HAP-1 (cell line): ENCODE data around the gene CAST.

Source experiments
- DNase-seq, 2 experiments: peaks; one replicate each; pipeline ENCODE4 v3.0.0-alpha.2; 2016 to 2020; ENCODE audit warnings: low spot score in 2 of 2
- H3K27me3 ChIP-seq: fragments of 250-450 bp; sonication (Bioruptor Pico); 2 replicates; pipeline ENCODE4 v1.5.1; 2020; ENCODE audit warnings: low read depth, mild to moderate bottlenecking, moderate library complexity
- H3K36me3 ChIP-seq: fragments of 250-450 bp; sonication (Bioruptor Pico); replicated peaks from 2 replicates; pipeline ENCODE4 v1.5.1; 2020; ENCODE audit warnings: mild to moderate bottlenecking
- H3K4me1 ChIP-seq: fragments of 250-450 bp; sonication (Bioruptor Pico); 2 replicates; pipeline ENCODE4 v1.5.1; 2020; ENCODE audit warnings: mild to moderate bottlenecking
- H3K4me3 ChIP-seq: fragments of 250-450 bp; sonication (Bioruptor Pico); 2 replicates; pipeline ENCODE4 v1.5.1; 2020; ENCODE audit warnings: mild to moderate bottlenecking, moderate library complexity
- H3K9me3 ChIP-seq: fragments of 250-450 bp; sonication (Bioruptor Pico); 2 replicates; pipeline ENCODE4 v1.5.1; 2020; ENCODE audit warnings: mild to moderate bottlenecking, moderate library complexity
- in situ Hi-C: fragments of 300-500 bp; cut with MboI; formaldehyde crosslinking; loops from 3 replicates; pipeline ENCODE4 v1.14.3; 2020; ENCODE audit warnings: low sequenced_read_pairs, inconsistent platforms, mixed read lengths

CAST gene

GRCh38 chr5:96716007-96716406 is 53.8 kb downstream of the CAST start:
- DNase-seq: no peak
- in situ Hi-C loops: no loop called here
- Histone ChIP-seq H3K36me3 (no peaks in the 10 kb centered on the region), H3K4me3 (no peak overlapping the region), H3K9me3 (no peaks in the 10 kb centered on the region), H3K4me1 (peaks cover 20% of the 10 kb centered on the region), H3K27me3 (no peaks in the 10 kb centered on the region)

DNA sequence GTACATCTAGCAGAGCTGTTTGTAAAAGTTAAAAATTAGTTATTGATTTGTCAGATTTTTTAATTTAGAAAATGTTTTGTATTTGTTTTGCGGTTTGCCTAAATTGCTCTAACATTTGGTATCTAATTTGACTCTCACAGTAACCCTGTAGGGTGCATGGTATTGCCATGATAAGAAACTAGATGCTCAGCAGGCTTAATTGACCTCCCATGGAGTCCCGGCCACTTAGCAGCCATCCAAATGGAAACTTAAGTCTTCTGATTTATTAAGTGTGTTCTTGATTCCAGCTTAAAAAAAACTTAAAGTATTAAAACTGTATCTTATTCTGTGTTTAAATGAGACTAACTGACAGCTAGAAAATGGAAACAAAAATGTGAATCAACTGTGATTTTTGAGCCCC is 54.5 kb downstream of the CAST start:
- Histone ChIP-seq H3K36me3 (no peaks in the 10 kb centered on the region), H3K27me3 (no peaks in the 10 kb centered on the region), H3K4me1 (peaks cover 13% of the 10 kb centered on the region), H3K9me3 (no peaks in the 10 kb centered on the region), H3K4me3 (no peak overlapping the region)
- no peak for DNase-seq
- in situ Hi-C loops: no loop called here

DNA sequence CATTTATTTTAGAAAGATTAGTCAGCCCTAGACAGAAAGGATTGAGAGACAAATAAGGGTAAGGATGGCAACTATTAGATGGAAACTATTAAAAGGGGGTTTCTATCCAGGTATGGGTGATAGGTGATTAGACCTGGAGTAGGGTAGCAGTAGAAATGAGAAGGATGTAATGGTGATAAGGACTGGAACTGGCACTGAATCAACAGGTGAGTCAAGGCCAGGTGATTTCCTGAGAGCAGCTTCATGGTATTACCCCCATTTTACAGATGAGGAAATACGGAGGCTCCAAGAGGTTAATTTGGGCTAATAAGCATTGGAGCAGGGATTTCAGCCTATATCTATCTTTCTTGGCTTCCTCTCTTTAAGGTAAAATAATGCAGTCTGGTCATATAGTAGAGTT is 55.7 kb downstream of the CAST start:
- H3K9me3 ChIP-seq: no peaks in the 10 kb centered on the region
- H3K36me3 ChIP-seq: no peaks in the 10 kb centered on the region
- H3K4me3 ChIP-seq: no peak overlapping the region
- no peak for DNase-seq
- peaks cover 12% of the 10 kb centered on the region for H3K4me1 ChIP-seq
- no peaks in the 10 kb centered on the region for H3K27me3 ChIP-seq
- in situ Hi-C loops: no loop called here

DNA sequence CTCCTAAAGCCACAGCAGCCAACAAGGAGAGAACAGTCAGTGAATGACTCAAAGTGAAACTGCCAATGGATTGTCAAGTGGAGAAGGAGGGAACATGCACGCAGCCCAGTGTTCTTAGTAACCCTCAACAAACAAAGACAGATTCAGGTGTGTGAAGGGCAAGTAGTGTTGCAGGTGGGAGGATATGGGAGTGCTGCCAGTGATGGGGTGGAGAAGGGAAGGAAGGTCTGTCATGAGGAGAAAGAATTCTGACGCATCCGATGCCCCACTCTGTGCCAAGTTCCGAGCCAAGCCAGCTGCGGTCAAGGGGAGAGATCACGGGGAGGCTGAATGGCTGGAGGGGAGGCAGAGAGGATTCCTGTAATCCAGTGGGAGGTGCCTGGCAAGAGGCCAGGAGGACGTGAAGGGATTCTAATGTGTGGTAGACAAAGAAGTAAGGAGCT is 56.5 kb downstream of the CAST start:
- no peaks in the 10 kb centered on the region for H3K36me3 ChIP-seq
- DNase-seq: peak in 1 of 2 experiments; percentile 64
- peaks cover 12% of the 10 kb centered on the region for H3K4me1 ChIP-seq
- H3K4me3 ChIP-seq: no peak overlapping the region
- no peaks in the 10 kb centered on the region for H3K9me3 ChIP-seq
- in situ Hi-C loops: no loop called here
- no peaks in the 10 kb centered on the region for H3K27me3 ChIP-seq

GRCh38 chr5:96720408-96720807 is 58.2 kb downstream of the CAST start:
- no peak for DNase-seq
- Histone ChIP-seq H3K36me3 (no peaks in the 10 kb centered on the region), H3K27me3 (no peaks in the 10 kb centered on the region), H3K9me3 (no peaks in the 10 kb centered on the region), H3K4me3 (no peak overlapping the region), H3K4me1 (peaks cover under 1% of the 10 kb centered on the region; the same call in 1 of the 2 replicates)
- in situ Hi-C loops: no loop called here

- Histone ChIP-seq H3K9me3 (no peaks in the 10 kb centered on the region), H3K36me3 (no peaks in the 10 kb centered on the region), H3K4me1 (no peaks in the 10 kb centered on the region), H3K27me3 (no peaks in the 10 kb centered on the region), H3K4me3 (no peak overlapping the region)
- no peak for DNase-seq
- in situ Hi-C loops: no loop called here
Measured at GRCh38 chr5:96721351-96721977, 59.3 kb downstream of the CAST start.

- Histone ChIP-seq H3K4me1 (no peaks in the 10 kb centered on the region), H3K36me3 (peaks cover 3% of the 10 kb centered on the region; the same call in 1 of the 2 replicates), H3K27me3 (no peaks in the 10 kb centered on the region), H3K9me3 (no peaks in the 10 kb centered on the region), H3K4me3 (no peak overlapping the region)
- in situ Hi-C loops: no loop called here
- no peak for DNase-seq
Measured at GRCh38 chr5:96725257-96725656, 63.1 kb downstream of the CAST start.

- in situ Hi-C loops: no loop called here
- H3K9me3 ChIP-seq: no peaks in the 10 kb centered on the region
- no peaks in the 10 kb centered on the region for H3K4me1 ChIP-seq
- H3K36me3 ChIP-seq: peaks cover 7% of the 10 kb centered on the region; the same call in 1 of the 2 replicates
- no peak overlapping the region for H3K4me3 ChIP-seq
- no peaks in the 10 kb centered on the region for H3K27me3 ChIP-seq
- no peak for DNase-seq
Measured at GRCh38 chr5:96726802-96727201, 64.6 kb downstream of the CAST start.

DNA sequence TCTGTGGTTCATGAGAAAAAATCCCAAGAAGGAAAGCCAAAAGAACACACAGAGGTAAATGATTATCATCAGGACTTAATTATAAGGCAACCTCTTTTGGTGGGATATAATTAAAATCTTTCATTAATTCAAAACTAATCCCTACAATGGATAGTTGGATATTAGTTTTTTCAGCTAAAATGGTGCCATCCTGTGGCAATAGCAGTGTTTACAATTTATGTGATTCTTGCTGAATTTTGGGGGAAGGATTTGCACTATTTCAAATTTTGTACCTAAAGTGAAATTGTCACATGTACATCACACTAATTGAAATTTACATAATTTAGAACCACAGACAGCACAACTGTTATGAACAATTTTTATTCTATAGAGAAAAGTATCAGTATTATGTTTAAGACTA is 67.0 kb downstream of the CAST start:
- DNase-seq: no peak
- in situ Hi-C loops: no loop called here

GRCh38 chr5:96730586-96730985 is 68.4 kb downstream of the CAST start:
- Histone ChIP-seq H3K36me3 (peaks cover 10% of the 10 kb centered on the region), H3K4me1 (no peaks in the 10 kb centered on the region), H3K27me3 (no peaks in the 10 kb centered on the region), H3K4me3 (no peak overlapping the region), H3K9me3 (no peaks in the 10 kb centered on the region)
- DNase-seq: no peak
- in situ Hi-C loops: no loop called here

More for the DNA sequence above, 67.0 kb downstream of the CAST start:
- Histone ChIP-seq H3K9me3 (no peaks in the 10 kb centered on the region), H3K36me3 (peaks cover 7% of the 10 kb centered on the region; the same call in 1 of the 2 replicates), H3K27me3 (no peaks in the 10 kb centered on the region), H3K4me3 (no peak overlapping the region), H3K4me1 (no peaks in the 10 kb centered on the region)

GRCh38 chr5:96733771-96734500 is 71.8 kb downstream of the CAST start:
- H3K27me3 ChIP-seq: no peaks in the 10 kb centered on the region
- H3K9me3 ChIP-seq: no peaks in the 10 kb centered on the region
- DNase-seq: no peak
- in situ Hi-C loops: no loop called here
- peaks cover 19% of the 10 kb centered on the region for H3K36me3 ChIP-seq
- H3K4me1 ChIP-seq: no peaks in the 10 kb centered on the region
- H3K4me3 ChIP-seq: no peak overlapping the region

- peaks cover 17% of the 10 kb centered on the region for H3K36me3 ChIP-seq
- H3K4me3 ChIP-seq: no peak overlapping the region
- no peaks in the 10 kb centered on the region for H3K9me3 ChIP-seq
- H3K27me3 ChIP-seq: no peaks in the 10 kb centered on the region
- no peaks in the 10 kb centered on the region for H3K4me1 ChIP-seq
- in situ Hi-C loops: no loop called here
- no peak for DNase-seq
Measured at GRCh38 chr5:96734871-96735325, 72.7 kb downstream of the CAST start.

DNA sequence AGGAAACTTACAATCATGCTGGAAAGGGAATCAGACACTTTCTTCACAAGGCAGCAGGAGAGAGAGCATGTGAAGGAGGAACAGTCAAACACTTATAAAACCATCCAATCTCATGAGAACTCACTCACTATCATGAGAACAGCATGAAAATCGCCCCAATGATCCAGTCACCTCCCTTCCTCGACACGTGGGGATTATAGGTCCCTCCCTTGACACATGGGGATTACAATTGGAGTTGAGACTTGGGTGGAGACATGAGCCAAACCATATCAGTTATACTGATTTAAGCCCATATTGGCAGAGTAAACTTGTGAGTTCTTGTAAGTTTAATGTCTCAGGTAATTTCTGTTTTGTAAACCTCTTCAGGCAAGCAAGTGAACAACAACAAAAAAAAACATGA is 74.8 kb downstream of the CAST start:
- Histone ChIP-seq H3K4me3 (no peak overlapping the region), H3K36me3 (peaks cover 25% of the 10 kb centered on the region), H3K9me3 (no peaks in the 10 kb centered on the region), H3K27me3 (no peaks in the 10 kb centered on the region), H3K4me1 (no peaks in the 10 kb centered on the region)
- in situ Hi-C loops: no loop called here
- DNase-seq: no peak

DNA sequence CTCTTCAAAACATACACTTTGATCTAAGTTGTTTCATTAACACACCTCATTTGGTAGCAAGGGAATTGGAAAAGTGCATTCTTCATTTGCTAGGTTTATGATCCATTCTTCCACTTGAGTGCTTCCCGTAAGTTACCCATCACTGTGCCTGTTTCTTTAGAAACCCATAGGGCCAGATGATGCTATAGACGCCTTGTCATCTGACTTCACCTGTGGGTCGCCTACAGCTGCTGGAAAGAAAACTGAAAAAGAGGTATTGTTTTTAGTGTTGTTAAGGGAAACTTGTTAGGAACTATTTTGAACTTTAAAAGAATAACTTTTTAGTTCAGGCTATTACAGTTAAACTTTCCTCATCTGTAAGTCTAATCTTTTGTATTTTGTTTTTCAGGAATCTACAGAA is 78.9 kb downstream of the CAST start:
- in situ Hi-C loops: loop anchor here (5.0 kb wide), 1 partner anchor 421 kb away; no protein-coding TSS in a partner anchor
- no peaks in the 10 kb centered on the region for H3K4me1 ChIP-seq
- no peak overlapping the region for H3K4me3 ChIP-seq
- no peak for DNase-seq
- H3K9me3 ChIP-seq: no peaks in the 10 kb centered on the region
- H3K36me3 ChIP-seq: peaks cover 38% of the 10 kb centered on the region
- no peaks in the 10 kb centered on the region for H3K27me3 ChIP-seq
